Adrenal gland (tissue), 5 donors: ENCODE data around the gene SIVA1.

Experiments used
- CTCF ChIP-seq, 6 experiments: fragments of 450-650 bp in 4 of 6; fragments of 200-600 bp in 2 of 6; sonication (generic) in 1 of 6; IDR thresholded peaks; 1 replicate in 5 of 6; 2 replicates in 1 of 6; pipeline versions ENCODE4 v1.5.1 to v1.8.0; 2016 to 2021; ENCODE audit warnings: antibody characterized with exemption in 6 of 6, mild to moderate bottlenecking in 2 of 6, moderate library complexity in 1 of 6
- POLR2A ChIP-seq, 2 donors: fragments of 450-650 bp; IDR thresholded peaks; one replicate each; pipeline ENCODE4 v1.6.1; 2017; ENCODE audit warnings: antibody characterized with exemption in 2 of 2, mild to moderate bottlenecking in 2 of 2, moderate library complexity in 1 of 2
- donor health status: DM: no; HTN: no; CAD: no.

DNA sequence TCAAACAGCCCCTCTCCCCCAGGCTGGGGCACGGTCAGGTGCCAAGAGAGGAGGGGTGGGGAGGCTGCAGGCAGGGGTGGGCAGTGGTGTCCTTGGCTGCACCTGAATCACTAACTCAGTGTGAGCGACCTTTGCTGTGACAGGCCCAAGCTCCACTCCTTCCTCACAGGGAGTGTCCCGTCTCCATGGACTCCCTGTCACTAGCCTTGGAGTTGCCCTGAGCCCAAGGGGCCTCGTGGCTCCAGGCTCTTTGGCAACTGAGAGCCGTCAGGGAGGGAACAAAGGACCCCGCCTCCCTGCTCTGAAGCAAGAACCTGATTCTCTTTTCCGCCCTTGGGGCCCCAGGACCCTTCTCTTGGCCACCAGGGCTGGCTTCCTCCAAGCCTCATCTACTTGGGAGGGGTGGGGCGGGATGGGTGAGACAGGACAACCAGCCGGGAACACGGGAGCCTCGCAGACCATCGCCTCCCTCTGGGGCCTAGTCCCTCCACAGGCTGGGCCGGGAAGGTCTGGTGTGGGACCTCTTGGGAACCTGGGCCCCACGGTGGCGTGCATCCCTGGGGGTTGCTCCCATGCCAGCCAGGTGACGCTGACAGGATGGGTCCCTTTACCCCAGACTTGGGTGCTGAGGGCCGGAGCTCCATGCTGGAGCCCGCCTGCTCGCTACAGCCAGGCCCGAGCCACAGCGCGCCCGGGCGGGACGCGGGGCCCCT, 29.9 kb upstream of the SIVA1 start:
- TF ChIP-seq POLR2A (IDR thresholded peaks at IDR 0.05), result no peak
- no peak for TF ChIP-seq CTCF (IDR thresholded peaks at IDR 0.05)
